AG09309 (cell line): ENCODE data around the gene NFKBIE.
"Not testable (repeated sequence)": the region's sequence is repeated elsewhere in the genome, so short reads cannot be mapped to it uniquely, and the experiment has no call there.

ENCODE experiments used
- DNase-seq: peaks from one replicate; pipeline ENCODE4 v3.0.0-alpha.2; 2010; ENCODE audit warnings: low read depth
- H3K4me3 ChIP-seq: 2 replicates; pipeline ENCODE4 v1.5.1; 2011; ENCODE audit warnings: mild to moderate bottlenecking, low read depth, low read length, moderate library complexity; ENCODE audit not compliant: control insufficient read depth
- TF ChIP-seq, protein P1 (sequence below): IDR thresholded peaks from 2 replicates; pipeline ENCODE4 v1.5.1; 2011; ENCODE audit warnings: mild to moderate bottlenecking, low read depth, low read length, inconsistent platforms; ENCODE audit not compliant: insufficient read depth, control insufficient read depth; ENCODE audit errors: missing control alignments

The NFKBIE gene

GRCh38 chr6:44235891-44236516 lies 29.3 kb downstream of the NFKBIE start:
- no peak overlapping the region for H3K4me3 ChIP-seq
- no peak for DNase-seq
- TF ChIP-seq, protein P1, sequence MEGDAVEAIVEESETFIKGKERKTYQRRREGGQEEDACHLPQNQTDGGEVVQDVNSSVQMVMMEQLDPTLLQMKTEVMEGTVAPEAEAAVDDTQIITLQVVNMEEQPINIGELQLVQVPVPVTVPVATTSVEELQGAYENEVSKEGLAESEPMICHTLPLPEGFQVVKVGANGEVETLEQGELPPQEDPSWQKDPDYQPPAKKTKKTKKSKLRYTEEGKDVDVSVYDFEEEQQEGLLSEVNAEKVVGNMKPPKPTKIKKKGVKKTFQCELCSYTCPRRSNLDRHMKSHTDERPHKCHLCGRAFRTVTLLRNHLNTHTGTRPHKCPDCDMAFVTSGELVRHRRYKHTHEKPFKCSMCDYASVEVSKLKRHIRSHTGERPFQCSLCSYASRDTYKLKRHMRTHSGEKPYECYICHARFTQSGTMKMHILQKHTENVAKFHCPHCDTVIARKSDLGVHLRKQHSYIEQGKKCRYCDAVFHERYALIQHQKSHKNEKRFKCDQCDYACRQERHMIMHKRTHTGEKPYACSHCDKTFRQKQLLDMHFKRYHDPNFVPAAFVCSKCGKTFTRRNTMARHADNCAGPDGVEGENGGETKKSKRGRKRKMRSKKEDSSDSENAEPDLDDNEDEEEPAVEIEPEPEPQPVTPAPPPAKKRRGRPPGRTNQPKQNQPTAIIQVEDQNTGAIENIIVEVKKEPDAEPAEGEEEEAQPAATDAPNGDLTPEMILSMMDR: no peak

- TF ChIP-seq, protein P1: no peak
- H3K4me3 ChIP-seq: no peak overlapping the region
- DNase-seq: no peak
Observed at GRCh38 chr6:44235269-44235668, 30.1 kb downstream of the NFKBIE start.

DNA sequence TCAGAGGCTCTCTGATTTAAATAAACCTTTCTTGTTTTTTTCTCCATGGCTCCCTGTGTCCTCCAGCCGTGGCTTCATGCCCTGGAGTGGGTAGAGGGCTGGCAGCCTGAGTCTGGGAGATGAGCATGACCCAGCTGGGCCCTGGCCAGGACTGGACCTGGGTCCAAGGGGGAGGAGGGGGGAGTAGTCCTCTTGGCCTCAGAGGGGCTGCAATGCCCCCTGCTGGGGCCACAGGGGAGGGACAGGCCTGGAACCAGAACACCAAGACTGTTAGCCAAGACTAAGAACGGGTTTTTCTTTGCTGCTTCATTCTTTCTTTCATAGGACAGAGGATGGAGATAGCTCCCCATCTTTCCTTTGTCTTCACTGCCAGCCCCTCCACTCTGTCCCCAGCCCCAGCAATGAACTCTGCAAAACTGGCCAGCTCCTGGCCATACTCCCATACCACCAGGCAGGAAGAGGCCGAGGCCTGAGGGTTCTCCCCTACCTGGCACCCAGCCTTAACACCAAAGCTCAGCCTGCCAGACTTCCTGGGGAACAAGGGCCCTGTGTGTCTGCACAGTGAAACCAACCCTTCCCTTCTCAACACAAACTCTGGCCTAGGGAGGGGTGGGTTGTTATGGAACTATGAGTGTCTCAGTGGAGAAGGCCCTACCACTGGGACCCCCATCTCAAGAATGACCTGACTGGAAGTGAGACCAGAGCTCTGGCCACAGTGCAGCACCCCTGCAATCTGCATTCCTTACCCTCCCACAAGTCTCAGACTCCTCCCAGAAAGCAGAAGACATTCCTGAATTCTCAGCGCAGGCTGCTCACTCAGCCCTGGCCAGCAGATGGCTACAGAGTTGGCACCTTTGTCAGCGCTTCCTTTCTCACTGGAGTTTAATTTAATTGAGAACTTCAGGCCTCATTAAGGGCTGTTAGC lies 31.0 kb downstream of the NFKBIE start:
- TF ChIP-seq, protein P1: peak; percentile 81
- DNase-seq: no peak
- H3K4me3 ChIP-seq: no peak overlapping the region

DNA sequence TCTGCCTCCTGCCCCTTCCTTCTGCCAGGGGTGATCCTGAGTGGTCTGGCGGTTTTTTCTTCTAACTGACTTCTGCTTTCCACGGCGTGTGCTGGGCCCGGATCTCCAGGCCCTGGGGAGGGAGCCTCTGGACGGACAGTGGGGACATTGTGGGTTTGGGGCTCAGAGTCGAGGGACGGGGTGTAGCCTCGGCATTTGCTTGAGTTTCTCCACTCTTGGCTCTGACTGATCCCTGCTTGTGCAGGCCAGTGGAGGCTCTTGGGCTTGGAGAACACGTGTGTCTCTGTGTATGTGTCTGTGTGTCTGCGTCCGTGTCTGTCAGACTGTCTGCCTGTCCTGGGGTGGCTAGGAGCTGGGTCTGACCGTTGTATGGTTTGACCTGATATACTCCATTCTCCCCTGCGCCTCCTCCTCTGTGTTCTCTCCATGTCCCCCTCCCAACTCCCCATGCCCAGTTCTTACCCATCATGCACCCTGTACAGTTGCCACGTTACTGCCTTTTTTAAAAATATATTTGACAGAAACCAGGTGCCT lies 31.7 kb downstream of the NFKBIE start:
- no peak overlapping the region for H3K4me3 ChIP-seq
- DNase-seq: no peak
- TF ChIP-seq, protein P1: no peak

GRCh38 chr6:44232676-44233566 lies 32.4 kb downstream of the NFKBIE start:
- TF ChIP-seq, protein P1: no peak
- DNase-seq: no peak
- H3K4me3 ChIP-seq: no peak overlapping the region

GRCh38 chr6:44231426-44231825 lies 33.9 kb downstream of the NFKBIE start:
- not testable (repeated sequence) for H3K4me3 ChIP-seq, DNase-seq
